Measurements from ENCODE around the gene EIF3D.
A peak's percentile ranks its signal among the peaks of the same experiment; 100 is the strongest.

The EIF3D gene

GRCh38 chr22:36563444-36563843 lies 34.5 kb upstream of the EIF3D start:
- no peak overlapping the region for H3K4me3 ChIP-seq (replicated peaks; ENCODE audit: low read depth, low read length)
- no peak for DNase-seq (ENCODE audit: extremely low read depth, low read depth)
- no peak for TF ChIP-seq CTCF (IDR thresholded peaks at IDR 0.05; ENCODE audit: low read depth, low read length, missing control alignments)

GRCh38 chr22:36563001-36563400 lies 34.0 kb upstream of the EIF3D start:
- TF ChIP-seq CTCF (IDR thresholded peaks at IDR 0.05; ENCODE audit: low read depth, low read length, missing control alignments) = peak; percentile 22
- no peak for DNase-seq (ENCODE audit: extremely low read depth, low read depth)
- no peak overlapping the region for H3K4me3 ChIP-seq (replicated peaks; ENCODE audit: low read depth, low read length)

GRCh38 chr22:36562261-36562835 lies 33.4 kb upstream of the EIF3D start:
- TF ChIP-seq CTCF (IDR thresholded peaks at IDR 0.05; ENCODE audit: low read depth, low read length, missing control alignments) = no peak
- no peak overlapping the region for H3K4me3 ChIP-seq (replicated peaks; ENCODE audit: low read depth, low read length)
- no peak for DNase-seq (ENCODE audit: extremely low read depth, low read depth)

- DNase-seq (ENCODE audit: extremely low read depth, low read depth) = no peak
- TF ChIP-seq CTCF (IDR thresholded peaks at IDR 0.05; ENCODE audit: low read depth, low read length, missing control alignments) = no peak
- no peak overlapping the region for H3K4me3 ChIP-seq (replicated peaks; ENCODE audit: low read depth, low read length)
These were observed 32.4 kb upstream of the EIF3D start for GRCh38 chr22:36561291-36561811.

- H3K4me3 ChIP-seq (replicated peaks; ENCODE audit: low read depth, low read length) = no peak overlapping the region
- no peak for TF ChIP-seq CTCF (IDR thresholded peaks at IDR 0.05; ENCODE audit: low read depth, low read length, missing control alignments)
- DNase-seq (ENCODE audit: extremely low read depth, low read depth) = no peak
These were observed 31.0 kb upstream of the EIF3D start for GRCh38 chr22:36560001-36560400.

- H3K4me3 ChIP-seq (replicated peaks; ENCODE audit: low read depth, low read length) = no peak overlapping the region
- DNase-seq (ENCODE audit: extremely low read depth, low read depth) = no peak
- TF ChIP-seq CTCF (IDR thresholded peaks at IDR 0.05; ENCODE audit: low read depth, low read length, missing control alignments) = no peak
These were observed 25.1 kb upstream of the EIF3D start for GRCh38 chr22:36554098-36554497.

- DNase-seq (ENCODE audit: extremely low read depth, low read depth) = no peak
- TF ChIP-seq CTCF (IDR thresholded peaks at IDR 0.05; ENCODE audit: low read depth, low read length, missing control alignments) = no peak
These were observed 23.3 kb upstream of the EIF3D start for GRCh38 chr22:36552289-36552688.

More at GRCh38 chr22:36552289-36552688, 23.3 kb upstream of the EIF3D start:
- H3K4me3 ChIP-seq (replicated peaks; ENCODE audit: low read depth, low read length) = no peak overlapping the region
